Vagina (tissue), 2 donors: ENCODE data around the gene GPR153.

Experiments used
- CTCF ChIP-seq, 3 experiments: fragments of 450-650 bp in 2 of 3; fragments of 200-600 bp in 1 of 3; sonication (generic) in 1 of 3; IDR thresholded peaks; one replicate each; pipeline ENCODE4 v1.5.1; 2017 to 2019; ENCODE audit warnings: antibody characterized with exemption in 3 of 3, mild to moderate bottlenecking in 2 of 3, moderate library complexity in 2 of 3
- POLR2AphosphoS5 ChIP-seq, 2 donors: sonication (generic); formaldehyde crosslinking; IDR thresholded peaks; one replicate each; pipeline ENCODE4 v1.9.0; 2017; ENCODE audit warnings: antibody characterized with exemption in 2 of 2, mild to moderate bottlenecking in 2 of 2, low read depth in 1 of 2; ENCODE audit not compliant: insufficient read depth in 1 of 2

- TF ChIP-seq CTCF (IDR thresholded peaks at IDR 0.05) = no peak
- TF ChIP-seq POLR2AphosphoS5 (IDR thresholded peaks at IDR 0.05; ENCODE audit: insufficient read depth in 1 of 2, low read depth in 1 of 2) = no peak
Observed at GRCh38 chr1:6276811-6277555, 16.1 kb upstream of the GPR153 start.
